GM21360 (cell line): Measurements from ENCODE around the gene PAQR8.

Experiments
- ATAC-seq: cut with Tn5 transposase; IDR thresholded peaks from one replicate; pipeline ENCODE4 v1.9.1; 2021; ENCODE audit warnings: mild to moderate bottlenecking, moderate library complexity; ENCODE audit not compliant: unreplicated experiment

PAQR8 gene

DNA sequence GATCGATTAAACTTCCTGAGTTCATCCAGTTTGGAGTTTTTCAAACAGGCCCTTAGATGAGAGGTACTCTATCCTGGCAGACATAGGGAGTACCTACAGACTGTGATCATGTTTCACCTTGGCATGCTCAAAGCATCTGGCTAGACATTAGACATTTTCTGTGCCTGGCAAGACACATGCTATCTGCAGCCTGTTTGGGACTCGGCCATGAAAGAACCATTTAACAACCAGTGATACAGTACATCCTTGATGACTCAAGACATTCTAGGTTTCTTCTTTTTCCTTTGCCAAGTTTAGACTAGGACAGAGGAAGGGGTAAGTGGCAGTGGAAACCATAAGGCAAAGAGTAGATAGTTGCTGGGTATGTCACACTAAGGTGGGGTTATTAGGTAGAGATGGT, 15.4 kb upstream of the PAQR8 start:
- ATAC-seq, result no peak

DNA sequence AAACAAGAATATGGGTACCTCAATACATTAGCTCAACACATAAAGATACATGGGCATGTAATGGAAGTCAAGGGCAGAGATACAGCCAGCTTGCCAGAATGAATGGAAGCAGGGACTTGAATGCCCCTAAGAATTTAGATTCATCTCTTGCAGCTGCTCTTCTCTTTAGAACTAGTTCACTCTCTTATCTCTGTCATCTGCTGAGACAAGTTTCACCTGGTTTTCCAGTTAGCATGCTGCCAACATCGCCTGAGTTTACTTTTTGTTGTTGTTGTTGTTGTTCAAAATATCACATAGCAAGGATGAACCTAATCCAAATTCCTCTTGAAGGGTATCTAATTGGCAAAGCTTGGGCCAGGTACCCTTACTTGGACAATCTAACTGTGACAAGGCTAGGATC, 14.1 kb upstream of the PAQR8 start:
- ATAC-seq, result no peak

DNA sequence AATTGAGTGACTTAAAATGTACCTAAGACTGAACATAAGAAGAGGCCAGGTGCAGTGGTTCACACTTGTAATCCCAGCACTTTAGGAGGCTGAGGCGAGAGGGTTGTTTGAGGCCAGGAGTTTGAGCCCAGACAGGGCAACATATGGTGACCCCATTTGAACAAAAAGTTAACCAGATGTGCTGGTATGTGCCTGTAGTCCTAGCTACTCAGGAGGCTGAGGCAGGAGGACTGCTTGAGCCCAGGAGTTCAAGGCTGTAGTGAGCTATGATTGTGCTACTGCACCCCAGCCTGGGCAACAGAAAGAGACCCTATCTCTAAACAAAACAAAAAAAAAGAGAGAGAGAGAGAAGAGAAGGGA, 10.1 kb upstream of the PAQR8 start:
- no peak for ATAC-seq

DNA sequence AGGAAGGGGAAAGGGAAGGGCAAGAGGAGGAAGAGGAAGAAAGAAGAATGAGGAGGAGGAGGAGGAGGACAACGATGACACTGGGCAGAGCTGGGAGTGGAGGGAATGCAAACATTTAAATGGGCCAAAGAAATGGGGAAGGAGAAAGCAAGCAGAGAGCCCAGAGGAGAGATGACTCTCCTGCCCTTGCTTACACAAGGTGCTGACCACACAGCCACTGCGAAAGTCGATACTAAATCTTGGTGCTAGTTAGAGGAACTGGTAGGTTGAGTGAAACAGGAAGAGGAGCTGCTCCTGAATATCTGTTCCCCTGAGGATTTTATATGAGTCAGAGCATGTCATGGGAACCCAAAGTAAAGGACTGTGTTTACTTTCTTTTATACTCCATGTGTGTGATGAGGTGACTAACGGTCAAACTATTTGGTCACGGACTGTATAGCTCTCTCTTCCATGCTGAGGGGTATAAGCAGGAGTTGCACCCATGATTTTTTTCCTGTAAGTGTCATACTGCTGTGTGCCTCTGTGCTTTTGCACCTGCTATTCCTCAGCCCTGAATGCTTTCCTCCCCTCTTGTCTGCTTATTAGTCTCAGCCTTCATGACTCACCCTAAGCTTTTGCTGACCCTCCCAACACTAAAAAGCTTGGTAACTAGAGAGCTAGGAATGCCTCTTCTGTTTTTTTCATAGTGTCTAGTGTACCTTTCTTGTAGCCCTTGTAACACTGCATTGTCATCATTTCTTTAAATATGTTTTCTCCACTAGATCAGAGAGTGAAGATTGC, 9.5 kb upstream of the PAQR8 start:
- ATAC-seq, result peak; percentile 83

DNA sequence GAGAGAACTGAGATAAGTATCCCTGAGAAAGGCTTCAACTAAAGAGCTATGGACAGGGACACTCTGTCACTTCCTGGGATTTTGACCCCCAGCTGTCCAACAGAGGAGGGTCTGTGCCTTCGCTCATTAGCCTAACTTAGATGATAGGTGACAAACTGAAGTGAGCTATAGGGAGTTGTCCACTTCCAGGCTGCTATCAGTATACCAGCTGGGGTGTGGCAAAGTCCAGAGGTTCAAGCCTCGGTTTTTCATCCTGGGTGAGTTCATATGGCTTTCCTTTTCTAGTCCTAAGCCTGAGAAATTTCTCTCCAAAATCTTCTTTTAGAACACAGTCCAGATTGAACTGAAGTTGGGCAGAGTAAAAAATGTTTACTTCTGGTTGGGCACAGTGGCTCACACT, 5.9 kb upstream of the PAQR8 start:
- ATAC-seq, result no peak

DNA sequence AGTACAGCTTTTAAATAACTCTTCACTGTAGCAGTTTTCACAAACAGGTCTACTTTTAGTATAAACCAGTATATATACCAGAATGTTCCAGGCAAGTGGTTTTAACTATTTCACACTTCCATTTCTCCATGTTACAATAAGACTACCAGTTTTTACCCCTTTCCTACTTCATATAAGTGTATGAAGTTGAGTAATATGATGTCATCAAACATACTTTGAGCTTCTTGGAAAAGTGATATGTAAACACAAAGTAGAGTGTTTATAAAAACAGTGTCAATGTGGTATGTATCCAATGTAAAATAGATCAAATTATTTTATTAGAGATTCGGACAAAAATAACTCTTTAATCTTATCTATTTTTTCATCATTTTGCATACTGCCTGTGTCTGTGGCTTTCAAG, 2.5 kb upstream of the PAQR8 start:
- no peak for ATAC-seq

DNA sequence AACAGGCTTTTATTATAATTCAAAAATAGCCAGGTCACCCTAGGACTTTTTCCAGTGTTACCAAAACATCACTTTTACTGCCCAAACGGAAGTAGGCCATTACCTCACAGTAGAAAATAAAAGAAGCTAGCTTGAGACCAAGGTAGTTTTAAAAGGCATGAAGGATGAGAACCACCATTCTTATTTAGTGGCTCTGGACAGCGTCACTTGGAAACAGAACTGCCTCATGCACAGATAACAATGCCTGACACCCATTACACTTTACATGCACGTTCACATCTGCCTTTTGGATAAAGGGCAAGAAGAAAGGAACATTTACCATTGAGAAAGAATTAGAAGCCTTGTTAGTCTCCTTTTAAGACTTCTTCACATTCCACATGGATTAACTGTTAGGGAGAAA, 1.9 kb upstream of the PAQR8 start:
- ATAC-seq, result no peak

DNA sequence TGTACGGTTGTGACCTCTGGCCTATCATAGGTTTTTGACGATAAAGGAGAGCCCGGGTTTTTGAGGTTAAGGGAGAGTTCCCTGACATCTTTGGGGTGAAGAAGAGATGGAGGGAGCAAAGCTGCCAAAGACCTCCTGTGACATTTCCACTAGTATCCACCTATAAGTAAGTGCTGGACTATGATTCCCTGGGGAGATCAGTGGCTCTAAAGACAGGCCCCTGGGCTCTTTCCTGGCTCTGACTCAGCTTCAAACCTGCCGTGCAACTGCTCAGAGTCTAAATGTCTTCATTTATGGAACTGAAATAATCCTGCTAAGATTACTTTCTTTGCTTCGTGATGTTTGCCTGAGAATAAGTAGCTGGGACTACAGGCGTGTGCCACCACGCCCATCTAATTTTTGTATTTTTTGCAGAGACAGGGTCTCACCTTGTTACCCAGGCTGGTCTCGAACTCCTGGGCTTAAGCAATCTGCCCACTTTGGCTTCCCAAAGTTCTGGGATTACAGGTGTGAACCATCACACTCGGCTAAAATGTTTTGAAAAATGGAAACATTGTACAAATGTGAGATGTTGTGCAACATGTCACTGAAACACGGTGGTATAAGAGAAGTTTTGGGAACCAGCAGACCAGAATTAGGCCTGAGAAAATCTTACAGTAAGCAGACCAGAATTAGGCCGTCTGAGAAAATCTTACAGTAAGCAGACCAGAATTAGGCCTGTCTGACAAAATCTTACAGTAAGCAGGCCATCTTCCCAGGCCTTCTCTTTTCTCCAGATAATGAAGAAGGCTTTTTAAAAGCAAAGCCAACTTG, 1.1 kb upstream of the PAQR8 start:
- ATAC-seq, result no peak

DNA sequence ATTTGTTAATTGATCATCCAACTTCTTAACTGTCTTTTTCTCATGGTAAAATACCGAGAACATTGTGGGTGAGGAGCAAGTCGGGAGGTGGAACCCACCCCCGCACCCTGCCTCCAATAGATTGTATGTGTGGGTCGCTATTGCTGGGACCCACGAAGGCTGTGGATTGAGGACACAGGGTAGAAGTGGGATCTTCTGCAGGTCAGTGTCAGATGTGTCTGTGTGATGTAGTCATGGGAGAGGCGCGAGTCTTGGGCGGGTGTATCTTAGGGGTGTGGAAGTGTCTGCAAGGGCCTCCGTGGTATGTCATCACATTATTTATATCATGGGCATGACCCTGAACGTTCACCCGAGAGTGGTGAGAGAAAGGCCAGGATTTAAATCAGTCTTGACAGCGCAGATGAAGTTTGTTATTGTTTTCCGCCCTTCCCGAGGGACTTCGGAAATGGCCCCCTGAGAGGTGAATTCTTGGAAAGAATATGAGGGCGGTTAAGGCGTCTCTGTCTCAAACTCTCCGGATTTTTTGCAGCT, 472 bp upstream of the PAQR8 start:
- peak; percentile 15 for ATAC-seq

DNA sequence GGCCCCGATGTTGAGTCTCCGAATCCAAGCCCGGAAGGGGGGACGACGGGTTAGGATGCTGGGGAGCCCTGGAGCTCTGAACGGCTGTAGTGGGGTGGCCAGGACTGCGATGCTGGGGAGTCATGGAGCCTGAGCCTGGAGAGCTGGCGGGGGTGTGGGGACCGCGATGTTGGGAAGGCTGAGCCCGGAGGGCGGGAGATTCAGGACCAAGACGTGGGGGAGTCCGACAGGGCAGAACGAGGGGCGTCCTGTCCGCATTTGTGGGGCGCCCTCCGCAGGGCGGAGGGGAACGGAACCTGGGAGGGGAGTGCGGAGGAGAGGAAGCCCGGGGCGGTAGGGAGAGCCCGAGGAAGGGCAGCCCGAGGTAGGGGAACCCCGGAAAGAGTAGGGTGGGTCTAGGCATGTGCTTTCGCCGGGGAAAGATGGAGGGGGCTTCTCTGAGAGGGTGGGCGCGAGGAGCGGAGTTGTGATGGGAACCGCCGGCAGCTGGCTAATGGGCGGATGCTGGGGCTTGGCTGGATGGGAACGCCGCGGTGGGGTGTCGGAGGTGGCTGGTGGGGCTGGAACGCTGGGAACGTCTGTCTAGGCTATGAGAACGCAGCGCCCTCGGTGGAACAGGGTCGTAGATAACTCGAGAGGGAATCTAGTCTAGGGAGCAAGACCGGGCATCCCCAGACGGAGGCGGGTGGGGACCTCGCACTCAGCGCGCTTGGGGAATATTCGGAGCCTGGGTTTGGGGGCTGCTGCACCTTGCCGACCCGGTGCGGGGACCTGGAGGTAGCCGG, 684 bp downstream of the PAQR8 start:
- ATAC-seq, result peak; percentile 44

DNA sequence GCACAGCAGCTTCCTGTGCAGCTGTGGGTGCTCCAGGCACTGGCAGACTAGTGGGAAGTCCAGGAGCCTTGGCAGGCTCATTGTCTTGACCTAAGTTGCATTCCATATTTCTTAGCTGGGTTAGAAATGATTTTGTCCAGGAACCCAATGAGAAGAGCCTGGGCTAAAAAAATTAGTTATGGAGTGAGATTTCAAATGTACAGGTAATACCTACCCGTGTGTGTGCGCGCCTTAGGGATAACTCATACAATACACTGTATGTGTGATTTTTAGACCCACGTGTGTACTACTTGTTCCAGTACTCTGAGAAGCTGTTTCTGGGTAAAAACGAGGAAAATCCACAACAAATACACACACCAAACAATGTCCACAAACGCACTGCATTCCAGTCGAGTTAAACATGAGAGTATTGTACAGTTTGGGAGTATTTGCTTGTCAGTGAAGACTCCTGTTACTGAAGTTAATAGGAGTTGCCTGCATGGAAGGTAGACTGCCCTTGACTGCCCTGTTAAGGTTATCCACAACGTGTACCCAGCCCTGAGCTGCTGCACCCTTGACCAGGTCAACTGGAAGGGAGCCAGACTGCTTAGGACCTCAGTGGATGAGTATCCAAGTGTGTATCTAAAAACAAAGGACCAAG, 1.4 kb downstream of the PAQR8 start:
- ATAC-seq, result no peak

DNA sequence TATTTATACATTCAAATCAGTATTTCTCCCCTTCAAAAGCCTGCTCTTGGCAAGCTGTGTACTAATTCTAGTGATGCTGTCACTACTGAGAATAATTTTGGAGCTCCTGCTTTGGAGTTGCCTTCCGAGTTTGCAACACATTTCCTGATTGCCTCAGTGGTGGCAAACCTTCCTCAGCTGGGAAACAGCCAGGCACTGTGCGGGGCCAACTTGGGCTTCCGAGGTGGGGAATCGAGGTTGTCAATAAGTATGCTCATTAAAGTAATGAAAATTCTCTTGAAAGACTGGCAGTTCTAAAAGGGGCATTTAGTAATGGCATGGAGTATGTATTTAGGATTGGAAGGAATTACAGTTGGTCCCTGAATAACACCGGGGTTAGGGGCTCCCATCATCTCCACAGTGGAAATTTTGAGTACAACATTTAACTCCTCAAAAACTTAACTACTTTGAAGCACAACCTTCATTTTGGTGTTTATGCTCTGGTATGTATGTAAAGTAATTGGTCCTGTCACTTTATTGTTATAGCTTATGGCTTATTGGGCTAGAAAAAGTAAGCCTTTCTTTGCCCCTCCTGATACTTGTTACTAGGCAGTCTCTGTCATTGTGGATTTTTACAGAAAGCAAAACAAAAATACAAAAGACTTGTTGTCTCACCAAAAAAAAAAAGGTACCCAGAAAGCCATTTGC, 2.7 kb downstream of the PAQR8 start:
- no peak for ATAC-seq

DNA sequence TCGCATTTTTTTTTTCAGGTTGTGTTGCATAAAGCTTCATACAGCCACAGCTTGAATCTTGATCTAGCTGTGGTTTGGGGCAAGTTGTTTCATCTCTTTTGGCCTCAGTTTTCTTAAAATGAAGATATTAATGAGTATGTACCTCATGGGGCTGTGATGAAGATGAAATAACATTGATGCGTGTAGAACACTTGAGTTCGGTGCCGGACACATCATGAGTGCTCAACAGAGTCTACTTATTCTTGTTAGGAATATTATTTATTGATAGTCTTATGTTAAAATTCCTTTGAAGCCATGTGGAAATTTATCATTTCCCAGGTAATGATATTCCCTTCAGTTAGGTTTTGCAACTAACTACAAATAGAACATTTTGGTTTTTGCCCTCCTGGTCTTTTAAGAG, 3.4 kb downstream of the PAQR8 start:
- ATAC-seq, result no peak

DNA sequence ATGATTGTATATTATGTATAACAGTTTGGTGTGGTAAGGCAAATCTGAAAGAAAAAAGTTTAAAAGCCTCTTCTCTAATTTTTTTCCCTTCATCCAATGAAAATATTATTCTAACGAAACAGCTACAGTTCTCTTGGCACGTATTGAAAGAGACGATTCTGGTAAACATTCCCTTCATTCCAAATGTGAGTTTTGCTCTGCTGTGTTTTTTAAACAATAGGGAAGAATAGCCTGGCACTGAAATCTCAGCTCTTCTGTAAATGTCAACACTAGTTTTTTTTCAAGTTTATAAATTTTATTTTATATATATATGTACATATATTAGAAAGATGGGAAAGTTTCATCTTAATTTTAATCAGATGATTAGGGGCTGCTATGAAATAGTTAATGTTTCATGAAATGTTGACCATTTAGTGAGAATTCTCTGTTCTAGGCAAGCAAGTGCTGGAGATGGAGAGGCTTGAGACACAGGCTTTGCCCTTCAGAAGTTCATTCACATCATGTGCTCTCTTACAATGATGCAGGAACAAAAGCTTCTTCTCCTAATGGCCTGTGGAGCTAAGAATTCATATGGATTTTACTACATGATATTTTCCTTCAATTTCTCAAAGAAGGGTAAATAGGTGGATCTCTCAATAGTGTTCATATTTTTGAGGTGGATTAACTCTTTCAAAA, 4.1 kb downstream of the PAQR8 start:
- no peak for ATAC-seq

DNA sequence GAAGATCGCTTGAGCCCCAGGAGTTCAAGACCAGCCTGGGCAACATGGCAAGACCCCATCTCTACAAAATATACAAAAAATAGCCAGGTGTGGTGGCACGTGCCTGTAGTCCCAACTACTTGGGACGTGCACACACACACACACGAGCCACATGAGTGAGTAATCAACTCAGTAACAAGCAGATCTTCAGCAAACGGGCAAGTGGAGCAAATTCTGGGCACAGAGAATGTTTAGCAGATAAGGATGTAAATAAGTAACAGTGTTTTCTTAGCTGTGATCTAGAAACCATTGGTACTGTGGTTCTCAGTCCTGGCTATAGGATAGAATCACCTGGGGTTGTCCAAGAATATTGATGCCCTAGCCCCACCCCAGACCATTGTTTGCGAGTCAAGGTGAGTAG, 6.1 kb downstream of the PAQR8 start:
- no peak for ATAC-seq

DNA sequence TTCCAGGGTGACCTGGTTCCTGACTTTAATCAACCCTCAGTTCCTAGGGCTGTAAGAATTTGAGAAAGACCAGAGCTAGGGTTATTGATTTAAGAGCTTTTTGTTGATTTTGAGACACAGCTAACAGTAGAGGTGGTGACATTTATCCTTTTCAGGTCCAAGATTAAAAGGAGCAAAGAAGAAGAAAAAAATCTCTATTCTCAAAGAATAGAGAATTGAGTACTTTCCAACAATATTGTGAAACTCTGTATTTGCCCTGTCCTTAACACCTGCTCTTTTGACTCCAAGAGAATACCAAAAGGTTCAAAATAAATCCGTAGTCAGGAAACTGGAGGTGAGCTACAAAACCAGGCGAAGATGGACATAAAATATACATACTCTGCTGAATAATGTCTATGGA, 7.3 kb downstream of the PAQR8 start:
- ATAC-seq, result no peak

DNA sequence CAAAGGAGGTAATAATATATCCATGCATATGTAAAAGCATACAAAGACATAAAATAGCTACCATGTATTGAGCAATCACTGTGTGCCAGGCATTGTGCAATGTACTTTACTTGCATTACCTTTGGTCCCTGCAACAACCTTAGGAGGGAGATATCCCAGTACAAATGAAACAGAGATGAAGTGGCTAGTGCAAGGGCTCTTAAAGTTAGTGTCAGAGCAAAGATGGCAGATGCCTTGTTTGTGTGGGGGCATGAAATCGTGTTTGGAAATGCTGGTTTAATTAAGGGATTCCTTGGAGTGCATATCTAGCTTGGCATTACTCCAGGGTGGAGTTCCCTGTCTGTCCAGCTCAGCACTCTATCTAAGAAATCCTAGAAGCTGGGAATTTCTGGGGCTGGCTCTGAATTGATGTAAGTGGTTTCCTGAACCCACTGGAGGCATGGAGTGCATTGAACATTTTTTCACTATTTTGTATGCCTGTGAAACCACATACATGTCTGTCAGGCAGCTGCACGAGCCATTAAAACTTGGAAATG, 9.8 kb downstream of the PAQR8 start:
- ATAC-seq, result no peak

DNA sequence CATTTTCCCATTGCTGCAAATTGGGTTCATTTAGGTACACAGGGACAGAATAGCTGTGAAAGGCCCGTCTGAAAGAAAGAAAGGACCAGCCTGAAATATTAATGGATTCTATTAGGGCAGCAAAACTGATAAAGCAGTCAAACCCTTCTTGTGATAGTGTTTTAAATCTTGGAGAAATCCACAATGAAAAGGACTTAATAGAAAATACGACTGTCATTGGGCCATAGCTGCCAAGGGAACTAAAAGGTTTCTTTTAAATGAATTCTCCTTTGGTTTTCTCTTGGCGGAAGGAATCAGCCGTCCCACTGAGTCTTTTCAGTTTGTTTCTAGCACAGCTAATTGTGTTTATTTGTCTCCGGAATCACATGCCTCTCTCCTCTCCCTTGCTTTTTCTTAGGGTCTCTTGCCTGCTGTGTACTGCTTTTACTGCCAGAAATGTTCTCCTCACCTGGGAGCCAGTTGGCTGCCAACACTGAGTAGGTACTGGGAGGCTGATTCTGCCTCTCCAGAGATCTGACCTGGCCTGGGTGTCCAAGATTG, 11.3 kb downstream of the PAQR8 start:
- ATAC-seq, result no peak

DNA sequence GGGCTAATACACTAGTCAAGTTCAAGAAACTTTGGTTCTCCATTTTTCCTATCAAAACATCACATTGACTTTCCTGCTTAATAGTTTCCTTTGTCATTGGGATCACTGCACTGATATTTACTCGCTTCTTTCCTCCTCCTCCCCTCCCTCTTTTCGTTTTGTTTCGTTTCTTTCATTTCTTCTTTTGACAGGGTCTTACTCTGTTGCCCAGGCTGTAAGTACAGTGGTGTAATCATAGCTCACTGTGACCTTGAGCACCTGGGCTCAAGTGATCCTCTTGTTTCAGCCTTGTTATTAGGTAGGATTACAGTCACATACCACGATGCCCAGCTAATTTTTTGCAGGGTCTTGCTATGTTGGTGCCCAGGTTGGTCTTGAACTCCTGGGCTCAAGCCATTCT, 12.3 kb downstream of the PAQR8 start:
- ATAC-seq, result no peak
